ENCODE measurements around the gene CFDP1. TPM values are rescaled to one million over a fixed set of nuclear protein-coding genes. Genes with fewer than 3 reads are reported as not detected.

CFDP1 gene
- total RNA-seq, 1 experiment from 2014 or later, result 52.6 TPM

GRCh38 chr16:75317532-75317931 lies 115.8 kb downstream of the CFDP1 start:
- CTCF ChIA-PET, result no interaction called here

GRCh38 chr16:75317101-75317522 lies 116.2 kb downstream of the CFDP1 start:
- CTCF ChIA-PET, result no interaction called here

More at GRCh38 chr16:75317532-75317931, 115.8 kb downstream of the CFDP1 start:
- DNase-seq, result no peak
- no peaks in the 10 kb centered on the region for H3K27me3 ChIP-seq (ENCODE audit: insufficient read depth, low read depth)
- H3K4me2 ChIP-seq, result no peak overlapping the region
- POLR2A ChIA-PET (ENCODE audit: unreplicated experiment), result no interaction called here
- no peaks in the 10 kb centered on the region for H3K36me3 ChIP-seq (ENCODE audit: low read depth)
- peaks cover 5% of the 10 kb centered on the region for H3K4me1 ChIP-seq (replicated peaks; ENCODE audit: insufficient read depth)
- intact Hi-C loops (cut with micrococcal nuclease; ENCODE audit: unreplicated experiment), result no loop called here
- no peaks in the 10 kb centered on the region for H4K20me1 ChIP-seq (ENCODE audit: insufficient read depth)
- TF ChIP-seq CTCF (conservative IDR thresholded peaks at IDR 0.05), result no peak
- TF ChIP-seq EZH2 (IDR thresholded peaks at IDR 0.05; ENCODE audit: low read depth), result no peak
- H3K27ac ChIP-seq, result no peak overlapping the region
- H3K9me2 ChIP-seq (ENCODE audit: insufficient read depth), result no peaks in the 10 kb centered on the region
- no peaks in the 10 kb centered on the region for H3K79me2 ChIP-seq (ENCODE audit: low read depth)
- H2AFZ ChIP-seq, result no peak overlapping the region
- no TSS peak for BruUV-seq (replicated peaks)
- H3K4me3 ChIP-seq, result no peak overlapping the region
- no peaks in the 10 kb centered on the region for H3K9me3 ChIP-seq (ENCODE audit: insufficient read depth, low read depth)
- H3F3A ChIP-seq (ENCODE audit: insufficient read depth, low read depth), result peaks cover 11% of the 10 kb centered on the region; the same call in 1 of the 2 replicates

GRCh38 chr16:75315539-75316306 lies 117.6 kb downstream of the CFDP1 start:
- Histone ChIP-seq H3K36me3 (ENCODE audit: low read depth) (no peaks in the 10 kb centered on the region), H3K4me3 (no peak overlapping the region), H2AFZ (no peak overlapping the region), H3K9me3 (ENCODE audit: insufficient read depth, low read depth) (no peaks in the 10 kb centered on the region), H3K27ac (no peak overlapping the region), H4K20me1 (ENCODE audit: insufficient read depth) (no peaks in the 10 kb centered on the region), H3F3A (ENCODE audit: insufficient read depth, low read depth) (0 out of 2 replicates have a peak, but pooled peaks cover 8% of the 10 kb centered on the region), H3K4me1 (replicated peaks; ENCODE audit: insufficient read depth) (no peaks in the 10 kb centered on the region), H3K4me2 (no peak overlapping the region), H3K27me3 (ENCODE audit: insufficient read depth, low read depth) (no peaks in the 10 kb centered on the region), H3K79me2 (ENCODE audit: low read depth) (no peaks in the 10 kb centered on the region), H3K9me2 (ENCODE audit: insufficient read depth) (no peaks in the 10 kb centered on the region)
- DNase-seq, result no peak
- no TSS peak for BruUV-seq (replicated peaks)
- ChIA-PET POLR2A (ENCODE audit: unreplicated experiment) (no interaction called here), CTCF (no interaction called here)
- intact Hi-C loops (cut with micrococcal nuclease; ENCODE audit: unreplicated experiment), result no loop called here
- TF ChIP-seq CTCF (conservative IDR thresholded peaks at IDR 0.05) (no peak), EZH2 (IDR thresholded peaks at IDR 0.05; ENCODE audit: low read depth) (no peak)

More at GRCh38 chr16:75317101-75317522, 116.2 kb downstream of the CFDP1 start:
- Histone ChIP-seq H2AFZ (no peak overlapping the region), H3K36me3 (ENCODE audit: low read depth) (no peaks in the 10 kb centered on the region), H3F3A (ENCODE audit: insufficient read depth, low read depth) (0 out of 2 replicates have a peak, but pooled peaks cover 8% of the 10 kb centered on the region), H3K27ac (no peak overlapping the region), H3K79me2 (ENCODE audit: low read depth) (no peaks in the 10 kb centered on the region), H4K20me1 (ENCODE audit: insufficient read depth) (no peaks in the 10 kb centered on the region), H3K9me3 (ENCODE audit: insufficient read depth, low read depth) (no peaks in the 10 kb centered on the region), H3K4me2 (no peak overlapping the region), H3K4me1 (replicated peaks; ENCODE audit: insufficient read depth) (peaks cover under 1% of the 10 kb centered on the region; the same call in 1 of the 2 replicates), H3K27me3 (ENCODE audit: insufficient read depth, low read depth) (no peaks in the 10 kb centered on the region), H3K9me2 (ENCODE audit: insufficient read depth) (no peaks in the 10 kb centered on the region), H3K4me3 (no peak overlapping the region)
- BruUV-seq (replicated peaks), result no TSS peak
- POLR2A ChIA-PET (ENCODE audit: unreplicated experiment), result no interaction called here
- DNase-seq, result no peak
- TF ChIP-seq CTCF (conservative IDR thresholded peaks at IDR 0.05) (no peak), EZH2 (IDR thresholded peaks at IDR 0.05; ENCODE audit: low read depth) (no peak)
- intact Hi-C loops (cut with micrococcal nuclease; ENCODE audit: unreplicated experiment), result no loop called here

Data from PC-9 (cell line).